LNCAP (cell line): Measurements from ENCODE around the gene CD59.

Experiments used
- TF ChIP-seq, protein P1 (sequence below): fragments of 450-650 bp; IDR thresholded peaks from 2 replicates; pipeline ENCODE4 v1.5.1; 2017; ENCODE audit warnings: mild to moderate bottlenecking

CD59 gene

DNA sequence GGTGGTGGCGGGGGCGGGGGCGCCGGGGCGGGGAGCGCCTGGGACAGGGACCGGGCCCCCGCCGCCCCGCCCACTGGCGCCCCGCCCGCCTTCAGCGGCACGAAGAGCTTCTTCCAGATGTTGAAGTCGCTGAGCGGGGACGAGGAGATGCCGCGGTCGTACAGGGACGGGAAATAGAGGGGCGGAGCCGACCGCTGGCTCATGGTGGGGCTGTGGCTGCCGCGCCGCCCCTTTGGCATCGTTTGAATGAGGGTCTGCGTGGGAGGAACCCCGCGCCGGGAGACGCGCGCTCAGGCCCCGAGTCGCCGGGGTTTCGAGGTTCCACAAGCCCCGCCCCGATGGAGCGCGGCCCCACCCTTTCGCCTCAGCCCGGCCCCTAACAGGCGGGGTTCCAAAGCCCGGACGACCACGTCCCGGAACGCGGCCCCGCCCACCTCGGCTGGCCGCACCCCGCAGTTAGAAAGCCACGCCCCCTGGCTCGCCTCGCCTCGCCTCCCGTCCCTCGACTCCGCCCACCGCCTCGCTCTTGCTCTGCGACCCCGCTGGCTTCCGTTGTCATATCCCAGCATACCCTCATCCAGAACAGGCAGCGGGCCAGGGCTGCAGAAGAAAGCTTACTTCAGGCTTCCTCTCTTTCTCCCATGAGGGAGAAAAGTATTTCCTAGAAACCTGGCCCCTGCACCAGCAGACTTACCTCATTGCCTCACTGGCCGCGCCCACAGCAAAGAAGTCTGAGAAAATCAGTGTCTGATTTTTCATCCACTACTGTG is 35.5 kb downstream of the CD59 start, which contains the start of gene C11orf91:
C11orf91 (minus strand) TSS at position 325 of the 770 bp plus-strand sequence; CDS start at position 239, 86 bp downstream.
- TF ChIP-seq, protein P1, sequence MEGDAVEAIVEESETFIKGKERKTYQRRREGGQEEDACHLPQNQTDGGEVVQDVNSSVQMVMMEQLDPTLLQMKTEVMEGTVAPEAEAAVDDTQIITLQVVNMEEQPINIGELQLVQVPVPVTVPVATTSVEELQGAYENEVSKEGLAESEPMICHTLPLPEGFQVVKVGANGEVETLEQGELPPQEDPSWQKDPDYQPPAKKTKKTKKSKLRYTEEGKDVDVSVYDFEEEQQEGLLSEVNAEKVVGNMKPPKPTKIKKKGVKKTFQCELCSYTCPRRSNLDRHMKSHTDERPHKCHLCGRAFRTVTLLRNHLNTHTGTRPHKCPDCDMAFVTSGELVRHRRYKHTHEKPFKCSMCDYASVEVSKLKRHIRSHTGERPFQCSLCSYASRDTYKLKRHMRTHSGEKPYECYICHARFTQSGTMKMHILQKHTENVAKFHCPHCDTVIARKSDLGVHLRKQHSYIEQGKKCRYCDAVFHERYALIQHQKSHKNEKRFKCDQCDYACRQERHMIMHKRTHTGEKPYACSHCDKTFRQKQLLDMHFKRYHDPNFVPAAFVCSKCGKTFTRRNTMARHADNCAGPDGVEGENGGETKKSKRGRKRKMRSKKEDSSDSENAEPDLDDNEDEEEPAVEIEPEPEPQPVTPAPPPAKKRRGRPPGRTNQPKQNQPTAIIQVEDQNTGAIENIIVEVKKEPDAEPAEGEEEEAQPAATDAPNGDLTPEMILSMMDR = no peak

DNA sequence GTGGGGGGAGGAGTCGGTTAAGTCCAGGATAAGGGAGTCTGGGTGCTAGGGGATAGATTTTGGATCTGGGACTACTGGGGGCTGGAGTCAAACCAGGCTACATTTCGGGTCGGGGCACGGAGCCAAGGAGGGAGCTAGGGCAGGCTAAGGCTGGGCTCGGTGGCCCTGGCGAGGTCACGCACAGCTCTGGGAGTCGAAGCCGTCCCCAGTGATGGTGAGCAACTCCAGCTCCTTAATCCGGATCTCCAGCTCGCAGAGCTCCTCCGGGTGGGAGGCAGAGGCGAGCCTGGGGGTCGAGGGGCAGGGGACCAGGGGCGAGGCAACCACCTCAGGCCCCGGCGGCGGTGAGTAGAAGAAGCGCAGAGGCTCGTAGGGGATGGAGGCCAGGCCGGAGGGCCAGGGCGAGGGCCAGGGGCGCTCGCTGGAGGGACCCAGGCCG is 36.1 kb downstream of the CD59 start:
- TF ChIP-seq, protein P1 = no peak

DNA sequence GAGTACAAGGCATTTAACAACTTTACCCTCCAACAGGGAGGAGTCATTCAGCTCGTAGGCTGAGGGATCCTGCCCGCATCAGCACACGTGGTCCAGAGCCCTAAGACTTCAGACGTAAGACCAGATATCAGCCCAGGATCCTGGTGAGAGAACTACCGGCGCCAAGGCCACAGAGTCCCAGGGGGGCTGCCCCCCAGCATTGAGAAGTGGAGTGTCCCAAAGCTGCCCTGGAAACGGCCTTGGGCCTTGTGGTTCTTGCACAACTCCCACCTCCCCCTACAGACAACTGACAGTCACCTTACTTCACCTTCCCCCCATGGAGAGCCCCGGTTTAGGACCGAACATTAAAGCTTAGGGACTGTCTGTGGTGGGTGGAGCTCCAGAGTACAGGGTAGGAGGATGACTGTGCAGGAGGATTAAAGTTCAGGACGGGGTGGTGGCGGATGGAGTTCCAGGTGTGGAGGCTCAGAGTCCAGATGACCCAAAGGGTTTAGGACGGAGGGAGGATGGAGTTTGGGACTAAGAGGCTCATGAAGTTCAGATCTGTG is 36.6 kb downstream of the CD59 start:
- TF ChIP-seq, protein P1 = no peak

DNA sequence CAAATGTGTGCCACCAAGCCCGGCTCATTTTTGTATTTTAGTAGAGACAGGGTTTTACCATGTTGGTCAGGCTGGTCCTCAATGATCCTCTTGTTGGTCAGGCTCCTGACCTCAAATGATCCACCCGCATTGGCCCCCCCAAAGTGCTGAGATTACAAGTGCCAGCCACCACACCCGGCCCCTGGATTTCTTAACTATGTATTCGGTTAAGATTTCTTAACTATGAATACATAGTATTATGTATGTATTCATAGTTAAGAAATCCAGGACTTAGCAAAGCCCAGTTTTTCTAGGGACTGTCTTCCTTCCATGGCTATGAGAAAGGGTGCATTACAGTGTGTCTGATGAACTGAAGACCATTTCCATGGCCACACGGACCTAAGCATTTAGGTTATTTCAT is 37.3 kb downstream of the CD59 start:
- TF ChIP-seq, protein P1 = no peak

DNA sequence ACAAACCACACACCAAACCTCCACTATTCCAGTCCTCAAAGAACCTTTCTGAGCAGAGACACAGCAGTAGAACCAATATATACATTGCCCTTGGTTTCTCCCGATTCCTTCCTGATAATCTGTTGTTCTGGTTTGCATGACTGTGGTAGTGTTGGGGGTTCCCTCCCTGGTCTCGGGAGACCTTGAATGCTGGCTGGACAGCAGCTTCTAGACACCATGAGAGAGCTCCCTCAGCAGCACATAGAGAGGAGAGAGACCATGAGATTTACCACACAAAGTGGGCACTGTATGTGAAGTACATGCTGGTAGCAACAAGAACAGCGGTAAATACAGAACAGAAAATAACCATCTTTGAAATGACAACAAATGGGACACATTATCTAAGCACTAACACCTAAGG is 38.2 kb downstream of the CD59 start:
- TF ChIP-seq, protein P1 = no peak

DNA sequence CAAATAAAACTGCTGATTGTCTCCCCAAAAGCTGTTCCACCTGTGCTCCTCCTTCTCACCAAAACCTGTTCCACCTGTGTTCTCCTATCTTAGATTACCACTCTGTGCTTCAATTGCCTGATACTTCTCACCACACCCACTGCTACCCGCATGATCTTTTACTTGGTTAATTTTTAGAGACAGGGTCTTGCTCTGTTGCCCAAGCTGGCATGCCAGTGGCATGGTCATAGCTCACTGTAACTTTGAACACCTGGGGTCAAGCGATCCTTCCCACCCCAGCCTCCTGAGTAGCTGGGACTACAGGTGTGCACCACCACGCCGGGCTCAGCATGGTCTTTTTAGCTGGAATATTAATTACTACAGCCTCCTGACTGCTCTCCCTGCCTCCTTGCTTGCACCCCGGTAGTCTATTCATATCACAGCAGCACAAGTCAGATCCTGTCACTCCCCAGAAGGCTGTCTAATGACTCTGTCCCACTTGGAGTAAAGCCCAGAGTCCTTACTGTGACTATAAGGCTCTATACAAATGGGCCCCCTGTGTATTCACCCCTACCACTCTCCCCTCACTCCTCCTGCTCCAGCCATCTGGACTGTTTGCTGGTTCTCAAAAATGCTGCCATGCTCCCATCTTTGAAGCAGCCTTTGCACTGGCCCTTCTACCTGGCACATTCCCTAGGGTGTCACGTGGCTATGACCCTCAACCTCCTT is 39.1 kb downstream of the CD59 start:
- TF ChIP-seq, protein P1 = no peak

DNA sequence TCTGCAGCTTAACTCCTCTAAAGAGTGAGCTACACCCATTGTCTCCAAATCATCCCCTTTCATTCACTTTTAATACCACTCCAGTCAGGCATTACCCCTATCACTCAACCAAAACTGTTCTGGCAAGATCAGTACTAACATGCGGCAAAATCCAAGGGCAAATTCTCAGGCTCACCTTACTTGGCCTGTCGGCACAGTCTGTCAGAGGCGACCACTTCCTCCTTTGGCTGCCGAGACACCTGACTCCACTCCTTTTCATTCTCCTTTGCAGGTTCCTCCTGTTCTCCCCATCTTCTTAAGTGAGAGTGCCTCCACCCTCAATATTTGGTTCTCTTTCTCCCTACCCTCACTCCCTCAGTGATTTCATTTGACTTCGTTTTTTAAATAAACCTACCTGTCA is 39.8 kb downstream of the CD59 start:
- TF ChIP-seq, protein P1 = no peak
